HepG2 (cell line): ENCODE data around the gene GALNT11. TPM values are rescaled to one million over a fixed set of nuclear protein-coding genes. Genes with fewer than 3 reads are reported as not detected.

Experiments
- GABPB1 ChIP-seq: IDR thresholded peaks from 2 replicates; pipeline ENCODE4 v1.6.1; 2016; ENCODE audit warnings: mild to moderate bottlenecking, missing genetic modification reagents, moderate library complexity, missing compliant biosample characterization
- NFIB ChIP-seq: sonication (generic); formaldehyde crosslinking; IDR thresholded peaks from 2 replicates; pipeline ENCODE4 v1.9.0; 2021; ENCODE audit warnings: missing genetic modification reagents, mild to moderate bottlenecking, borderline replicate concordance
- RARA ChIP-seq: IDR thresholded peaks from 2 replicates; pipeline ENCODE4 v1.6.1; 2016; ENCODE audit warnings: missing genetic modification reagents, missing compliant biosample characterization
- SALL2 ChIP-seq: sonication (generic); formaldehyde crosslinking; IDR thresholded peaks from 2 replicates; pipeline ENCODE4 v1.8.1; 2023; ENCODE audit warnings: mild to moderate bottlenecking, missing genetic modification reagents, inconsistent platforms
- SP1 ChIP-seq, 2 experiments: fragments of 450-650 bp in 1 of 2; sonication (generic) in 1 of 2; formaldehyde crosslinking in 1 of 2; IDR thresholded peaks; 2 replicates each; pipeline versions ENCODE4 v1.4.0 to v1.6.1; 2016 to 2020; ENCODE audit warnings: missing genetic modification reagents in 1 of 2
- ZFYVE20 ChIP-seq: sonication (generic); formaldehyde crosslinking; IDR thresholded peaks from 2 replicates; pipeline ENCODE4 v1.8.0; 2023; ENCODE audit warnings: low read depth, mild to moderate bottlenecking, moderate library complexity, missing genetic modification reagents, borderline replicate concordance
- ZNF121 ChIP-seq: sonication (generic); formaldehyde crosslinking; IDR thresholded peaks from 2 replicates; pipeline ENCODE4 v1.5.0; 2020; ENCODE audit warnings: mild to moderate bottlenecking, missing genetic modification reagents
- ZNF33B ChIP-seq: sonication (generic); formaldehyde crosslinking; IDR thresholded peaks from 2 replicates; pipeline ENCODE4 v1.5.1; 2020; ENCODE audit warnings: mild to moderate bottlenecking, missing genetic modification reagents
- ZNF512B ChIP-seq: sonication (generic); formaldehyde crosslinking; IDR thresholded peaks from 2 replicates; pipeline ENCODE4 v1.5.1; 2020; ENCODE audit warnings: missing genetic modification reagents, mild to moderate bottlenecking, borderline replicate concordance
- ZNF543 ChIP-seq: sonication (generic); formaldehyde crosslinking; IDR thresholded peaks from 2 replicates; pipeline ENCODE4 v1.4.0; 2020; ENCODE audit warnings: mild to moderate bottlenecking, missing genetic modification reagents
- polyA plus RNA-seq, 8 experiments: library from polyadenylated mRNA; depleted of rRNA in 3 of 8; stranded (reverse) in 7 of 8; unstranded in 1 of 8; fragments of >200 nt; fragmentation: Illumina TruSeq in 4 of 8; extraction: Trizol in 4 of 8; gene quantifications; 2 replicates each; pipeline versions ENCODE4 v1.2.1 to v1.2.3, GENCODE V29; 2011 to 2016; ENCODE audit warnings: low read depth in 4 of 8, missing spikeins in 1 of 8, mixed read lengths in 1 of 8; ENCODE audit not compliant: insufficient read depth in 1 of 8
- total RNA-seq, 5 experiments: library from RNA; depleted of rRNA; stranded (reverse); fragments of >200 nt; fragmentation: Illumina TruSeq; extraction: Trizol; gene quantifications; 2 replicates each; pipeline ENCODE4 v1.2.3, GENCODE V29; 2016; ENCODE audit warnings: low read depth in 1 of 5
- TF ChIP-seq, protein P1 (sequence below): sonication (generic); formaldehyde crosslinking; IDR thresholded peaks from 2 replicates; pipeline ENCODE4 v1.4.0; 2020; ENCODE audit warnings: mild to moderate bottlenecking, missing genetic modification reagents

Gene GALNT11
- total and polyA plus RNA-seq, 2 of the 13 experiments (the other 11 are each of a cell fraction or from before 2014, with no cell fraction given) = 9.3 to 16.3 TPM

GRCh38 chr7:152025077-152025936 lies at the start of gene GALNT11 (continued):
- TF ChIP-seq, protein P1, sequence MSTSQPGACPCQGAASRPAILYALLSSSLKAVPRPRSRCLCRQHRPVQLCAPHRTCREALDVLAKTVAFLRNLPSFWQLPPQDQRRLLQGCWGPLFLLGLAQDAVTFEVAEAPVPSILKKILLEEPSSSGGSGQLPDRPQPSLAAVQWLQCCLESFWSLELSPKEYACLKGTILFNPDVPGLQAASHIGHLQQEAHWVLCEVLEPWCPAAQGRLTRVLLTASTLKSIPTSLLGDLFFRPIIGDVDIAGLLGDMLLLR (CRISPR knock-in tag) = 0 out of 2 replicates have a peak, but pooled peaks have one; percentile 21
- TF ChIP-seq SP1 (IDR thresholded peaks at IDR 0.05) (no peak), SP1 (CRISPR knock-in tag; IDR thresholded peaks at IDR 0.05) (peak; percentile 64; the same call in 1 of the 2 replicates), ZNF121 (CRISPR knock-in tag) (peak; percentile 99), ZFYVE20 (peak; percentile 83; the same call in 1 of the 2 replicates), NFIB (CRISPR knock-in tag) (no peak), GABPB1 (CRISPR knock-in tag) (peak; percentile 51; the same call in 1 of the 2 replicates), RARA (CRISPR knock-in tag) (no peak), ZNF33B (CRISPR knock-in tag) (0 out of 2 replicates have a peak, but pooled peaks have one; percentile 45), ZNF512B (CRISPR knock-in tag) (0 out of 2 replicates have a peak, but pooled peaks have one; percentile 32), ZNF543 (no peak), SALL2 (peak; percentile 75)
